Measurements from ENCODE around the gene TMEM120B. TPM values are rescaled to one million over a fixed set of nuclear protein-coding genes. Genes with fewer than 3 reads are reported as not detected.

Gene TMEM120B
- total and polyA plus RNA-seq, 2 of the 13 experiments (the other 11 are each of a cell fraction or from before 2014, with no cell fraction given) = 7.1 to 12.9 TPM

DNA sequence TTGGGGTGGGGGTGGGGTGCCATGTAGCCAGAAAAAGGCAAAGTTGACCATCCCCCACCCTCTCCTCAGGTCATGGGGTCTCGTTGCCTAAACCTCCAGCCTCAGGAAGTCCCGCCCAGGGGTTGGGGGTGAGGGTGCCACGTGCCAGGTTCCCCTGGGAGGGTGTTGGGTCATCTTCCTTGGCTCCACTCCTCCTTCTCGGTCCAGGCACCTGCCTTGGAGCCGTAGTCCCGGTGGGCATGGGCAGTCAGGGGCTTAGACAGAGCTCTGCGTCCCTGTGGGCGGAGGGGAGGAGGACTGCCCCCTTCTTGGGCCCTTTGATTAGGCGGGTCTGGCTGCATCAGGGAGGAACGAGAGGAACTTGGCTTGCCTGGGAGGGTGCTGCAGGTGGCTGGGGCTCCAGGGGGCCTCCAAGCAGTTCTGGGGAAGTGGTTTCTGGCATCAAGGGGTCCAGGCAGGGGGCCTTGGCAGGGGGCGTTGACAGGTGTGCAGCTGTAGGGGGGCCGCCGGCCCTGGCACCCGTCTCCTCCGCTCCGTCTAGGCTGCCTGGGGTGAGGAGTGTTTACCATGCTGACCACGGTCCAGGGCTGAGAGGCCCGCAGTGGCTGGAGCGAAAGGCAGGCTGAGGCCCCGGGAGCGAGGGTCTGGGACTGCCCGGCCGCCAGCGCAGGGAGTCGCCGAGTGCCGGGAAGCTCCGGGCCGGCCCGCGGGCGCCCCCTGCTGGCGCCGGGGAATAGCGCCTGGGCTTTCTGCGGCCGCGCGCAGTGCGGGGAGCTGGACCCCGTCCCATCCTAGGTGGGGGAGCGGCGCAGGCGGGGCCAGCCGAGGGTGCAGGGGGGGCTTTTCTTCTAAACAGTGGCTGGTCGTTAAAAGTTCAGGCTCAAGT lies 99.1 kb downstream of the TMEM120B start (continued):
- TF ChIP-seq BCL3 (CRISPR knock-in tag; IDR thresholded peaks at IDR 0.05) = no peak
- TF ChIP-seq, protein P1, sequence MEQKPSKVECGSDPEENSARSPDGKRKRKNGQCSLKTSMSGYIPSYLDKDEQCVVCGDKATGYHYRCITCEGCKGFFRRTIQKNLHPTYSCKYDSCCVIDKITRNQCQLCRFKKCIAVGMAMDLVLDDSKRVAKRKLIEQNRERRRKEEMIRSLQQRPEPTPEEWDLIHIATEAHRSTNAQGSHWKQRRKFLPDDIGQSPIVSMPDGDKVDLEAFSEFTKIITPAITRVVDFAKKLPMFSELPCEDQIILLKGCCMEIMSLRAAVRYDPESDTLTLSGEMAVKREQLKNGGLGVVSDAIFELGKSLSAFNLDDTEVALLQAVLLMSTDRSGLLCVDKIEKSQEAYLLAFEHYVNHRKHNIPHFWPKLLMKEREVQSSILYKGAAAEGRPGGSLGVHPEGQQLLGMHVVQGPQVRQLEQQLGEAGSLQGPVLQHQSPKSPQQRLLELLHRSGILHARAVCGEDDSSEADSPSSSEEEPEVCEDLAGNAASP (CRISPR knock-in tag; IDR thresholded peaks at IDR 0.05; ENCODE audit: borderline replicate concordance) = peak; percentile 9; the same call in 1 of the 2 replicates
- no peak for TF ChIP-seq ZNF276 (CRISPR knock-in tag; IDR thresholded peaks at IDR 0.05; ENCODE audit: low read depth)
- peak; percentile 47; the same call in 1 of the 3 replicates for TF ChIP-seq MXI1 (IDR thresholded peaks at IDR 0.05; ENCODE audit: borderline replicate concordance, low read depth, low read length)
- no peak for TF ChIP-seq PAX8 (CRISPR knock-in tag; IDR thresholded peaks at IDR 0.05; ENCODE audit: borderline replicate concordance)
- TF ChIP-seq ZBTB7B (CRISPR knock-in tag; IDR thresholded peaks at IDR 0.05) = peak; percentile 70; the same call in 1 of the 2 replicates
- TF ChIP-seq, protein P2, sequence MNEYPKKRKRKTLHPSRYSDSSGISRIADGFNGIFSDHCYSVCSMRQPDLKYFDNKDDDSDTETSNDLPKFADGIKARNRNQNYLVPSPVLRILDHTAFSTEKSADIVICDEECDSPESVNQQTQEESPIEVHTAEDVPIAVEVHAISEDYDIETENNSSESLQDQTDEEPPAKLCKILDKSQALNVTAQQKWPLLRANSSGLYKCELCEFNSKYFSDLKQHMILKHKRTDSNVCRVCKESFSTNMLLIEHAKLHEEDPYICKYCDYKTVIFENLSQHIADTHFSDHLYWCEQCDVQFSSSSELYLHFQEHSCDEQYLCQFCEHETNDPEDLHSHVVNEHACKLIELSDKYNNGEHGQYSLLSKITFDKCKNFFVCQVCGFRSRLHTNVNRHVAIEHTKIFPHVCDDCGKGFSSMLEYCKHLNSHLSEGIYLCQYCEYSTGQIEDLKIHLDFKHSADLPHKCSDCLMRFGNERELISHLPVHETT (CRISPR knock-in tag; conservative IDR thresholded peaks at IDR 0.05) = no peak
- TF ChIP-seq ATF7 (IDR thresholded peaks at IDR 0.05) = no peak
- TF ChIP-seq ATF7 (CRISPR knock-in tag; IDR thresholded peaks at IDR 0.05) = no peak
- TF ChIP-seq, protein P3, sequence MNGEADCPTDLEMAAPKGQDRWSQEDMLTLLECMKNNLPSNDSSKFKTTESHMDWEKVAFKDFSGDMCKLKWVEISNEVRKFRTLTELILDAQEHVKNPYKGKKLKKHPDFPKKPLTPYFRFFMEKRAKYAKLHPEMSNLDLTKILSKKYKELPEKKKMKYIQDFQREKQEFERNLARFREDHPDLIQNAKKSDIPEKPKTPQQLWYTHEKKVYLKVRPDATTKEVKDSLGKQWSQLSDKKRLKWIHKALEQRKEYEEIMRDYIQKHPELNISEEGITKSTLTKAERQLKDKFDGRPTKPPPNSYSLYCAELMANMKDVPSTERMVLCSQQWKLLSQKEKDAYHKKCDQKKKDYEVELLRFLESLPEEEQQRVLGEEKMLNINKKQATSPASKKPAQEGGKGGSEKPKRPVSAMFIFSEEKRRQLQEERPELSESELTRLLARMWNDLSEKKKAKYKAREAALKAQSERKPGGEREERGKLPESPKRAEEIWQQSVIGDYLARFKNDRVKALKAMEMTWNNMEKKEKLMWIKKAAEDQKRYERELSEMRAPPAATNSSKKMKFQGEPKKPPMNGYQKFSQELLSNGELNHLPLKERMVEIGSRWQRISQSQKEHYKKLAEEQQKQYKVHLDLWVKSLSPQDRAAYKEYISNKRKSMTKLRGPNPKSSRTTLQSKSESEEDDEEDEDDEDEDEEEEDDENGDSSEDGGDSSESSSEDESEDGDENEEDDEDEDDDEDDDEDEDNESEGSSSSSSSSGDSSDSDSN (CRISPR knock-in tag; IDR thresholded peaks at IDR 0.05) = peak; percentile 90
- TF ChIP-seq KAT8 (CRISPR knock-in tag; IDR thresholded peaks at IDR 0.05) = no peak
- TF ChIP-seq ATF4 (CRISPR knock-in tag; IDR thresholded peaks at IDR 0.05) = no peak
- TF ChIP-seq PLSCR1 (CRISPR knock-in tag; IDR thresholded peaks at IDR 0.05; ENCODE audit: borderline replicate concordance) = no peak
- TF ChIP-seq BHLHE40 (IDR thresholded peaks at IDR 0.05; ENCODE audit: low read length) = no peak
- TF ChIP-seq IKZF4 (CRISPR knock-in tag; IDR thresholded peaks at IDR 0.05; ENCODE audit: borderline replicate concordance, low read depth, not compliant biosample characterization) = no peak
- no peak for TF ChIP-seq ZNF337 (CRISPR knock-in tag; IDR thresholded peaks at IDR 0.05; ENCODE audit: borderline replicate concordance, low read depth)
- no peak for TF ChIP-seq NFYB (CRISPR knock-in tag; IDR thresholded peaks at IDR 0.05)
